ENCODE data around the gene HOXC10.
A peak's percentile ranks its signal among the peaks of the same experiment; 100 is the strongest.

The HOXC10 gene

GRCh38 chr12:53987787-53988230, 2.9 kb downstream of the HOXC10 start:
- no peak for TF ChIP-seq CTCF (IDR thresholded peaks at IDR 0.05; ENCODE audit: low read depth, low read length, missing control alignments)
- H3K4me3 ChIP-seq (replicated peaks; ENCODE audit: low read depth, low read length), result no peak overlapping the region; the same call in 1 of the 2 replicates
- DNase-seq (ENCODE audit: extremely low read depth, low read depth), result no peak

- no peak overlapping the region for H3K4me3 ChIP-seq (replicated peaks; ENCODE audit: low read depth, low read length)
- no peak for TF ChIP-seq CTCF (IDR thresholded peaks at IDR 0.05; ENCODE audit: low read depth, low read length, missing control alignments)
- DNase-seq (ENCODE audit: extremely low read depth, low read depth), result no peak
Measured at GRCh38 chr12:53988541-53989226, 3.7 kb downstream of the HOXC10 start.

GRCh38 chr12:53989227-53990113, 4.5 kb downstream of the HOXC10 start:
- peak; percentile 46 for TF ChIP-seq CTCF (IDR thresholded peaks at IDR 0.05; ENCODE audit: low read depth, low read length, missing control alignments)
- no peak overlapping the region for H3K4me3 ChIP-seq (replicated peaks; ENCODE audit: low read depth, low read length)
- no peak for DNase-seq (ENCODE audit: extremely low read depth, low read depth)

- no peak for TF ChIP-seq CTCF (IDR thresholded peaks at IDR 0.05; ENCODE audit: low read depth, low read length, missing control alignments)
Measured at GRCh38 chr12:53990311-53991076, 5.5 kb downstream of the HOXC10 start.

GRCh38 chr12:53991077-53991460, 6.1 kb downstream of the HOXC10 start:
- no peak for DNase-seq (ENCODE audit: extremely low read depth, low read depth)
- H3K4me3 ChIP-seq (replicated peaks; ENCODE audit: low read depth, low read length), result no peak overlapping the region
- no peak for TF ChIP-seq CTCF (IDR thresholded peaks at IDR 0.05; ENCODE audit: low read depth, low read length, missing control alignments)

More at GRCh38 chr12:53990311-53991076, 5.5 kb downstream of the HOXC10 start:
- no peak overlapping the region for H3K4me3 ChIP-seq (replicated peaks; ENCODE audit: low read depth, low read length)
- no peak for DNase-seq (ENCODE audit: extremely low read depth, low read depth)

GRCh38 chr12:53992377-53992889, 7.5 kb downstream of the HOXC10 start:
- no peak overlapping the region for H3K4me3 ChIP-seq (replicated peaks; ENCODE audit: low read depth, low read length)
- TF ChIP-seq CTCF (IDR thresholded peaks at IDR 0.05; ENCODE audit: low read depth, low read length, missing control alignments), result no peak
- DNase-seq (ENCODE audit: extremely low read depth, low read depth), result no peak
